ENCODE results near the gene TSC22D2.
"Not testable (repeated sequence)": the region's sequence is repeated elsewhere in the genome, so short reads cannot be mapped to it uniquely, and the experiment has no call there.

TSC22D2 gene

DNA sequence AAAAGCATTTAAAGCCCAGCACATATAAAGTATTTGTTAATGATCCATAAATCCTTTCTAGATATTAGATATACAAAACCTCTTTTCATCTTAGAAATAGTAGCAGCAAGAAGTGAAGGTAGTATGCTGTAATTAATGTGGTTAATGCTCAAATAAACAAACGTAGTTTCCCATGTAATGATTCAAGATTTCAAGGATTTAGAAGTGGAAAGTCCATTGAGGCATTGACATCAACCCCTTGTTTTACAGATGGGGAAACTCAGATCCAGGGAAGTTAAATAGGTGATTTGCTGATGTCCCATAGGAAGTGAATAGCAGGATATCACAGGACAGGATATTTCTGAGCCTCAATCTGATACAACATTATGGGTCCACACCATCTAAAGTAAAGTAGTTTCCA, 47.2 kb downstream of the TSC22D2 start:
- no peaks in the 10 kb centered on the region for H3K9me3 ChIP-seq (ENCODE audit: control insufficient read depth, insufficient read depth, low read length)
- no peak overlapping the region for H3K9ac ChIP-seq (ENCODE audit: low read depth, low read length)
- peaks cover 8% of the 10 kb centered on the region; the same call in 1 of the 2 replicates for H3K36me3 ChIP-seq (ENCODE audit: insufficient read depth, low read length)
- no peaks in the 10 kb centered on the region for H3K4me1 ChIP-seq (ENCODE audit: insufficient read depth, low read length)

DNA sequence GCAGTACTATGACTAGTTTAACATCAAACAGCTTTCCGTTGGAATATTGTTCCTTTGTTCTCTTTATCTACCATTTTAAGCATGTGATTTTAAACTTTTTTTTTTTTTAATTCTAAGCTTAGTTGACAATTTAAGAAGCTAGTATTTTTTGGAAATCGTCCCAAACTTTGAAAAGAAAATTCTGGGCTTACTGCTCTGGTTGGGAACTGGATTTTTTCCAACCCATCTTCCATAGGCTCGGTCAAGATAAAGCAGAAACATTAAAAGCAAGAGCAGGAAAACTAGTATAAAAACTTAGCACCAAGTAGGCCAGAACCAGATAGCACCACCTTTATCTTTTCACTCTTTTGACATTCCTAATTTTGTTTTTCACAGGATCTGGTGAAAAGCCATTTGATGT, 49.9 kb downstream of the TSC22D2 start:
- Histone ChIP-seq H3K9me3 (ENCODE audit: control insufficient read depth, insufficient read depth, low read length) (no peaks in the 10 kb centered on the region), H3K4me1 (ENCODE audit: insufficient read depth, low read length) (no peaks in the 10 kb centered on the region), H3K36me3 (ENCODE audit: insufficient read depth, low read length) (peaks cover 8% of the 10 kb centered on the region; the same call in 1 of the 2 replicates), H3K9ac (ENCODE audit: low read depth, low read length) (no peak overlapping the region)

DNA sequence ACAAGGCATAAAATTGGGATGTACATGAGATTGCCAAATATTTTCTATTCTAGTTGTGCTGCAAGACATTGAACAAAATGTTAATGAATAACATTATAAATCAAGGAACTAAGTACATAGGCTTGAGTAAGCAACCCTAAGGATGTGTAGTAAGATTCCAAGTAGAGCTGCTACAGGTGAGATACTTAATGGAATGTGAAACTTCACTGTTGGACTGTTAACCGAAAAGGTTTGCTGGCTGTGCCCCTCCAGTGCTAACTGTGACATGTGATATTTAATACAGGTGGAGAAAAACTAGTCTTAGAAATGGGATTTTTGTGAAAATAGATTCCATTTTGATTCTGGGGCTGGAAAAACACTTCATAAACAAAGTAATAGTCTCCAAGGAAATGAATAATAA, 52.4 kb downstream of the TSC22D2 start:
- Histone ChIP-seq H3K4me1 (ENCODE audit: insufficient read depth, low read length) (no peaks in the 10 kb centered on the region), H3K9me3 (ENCODE audit: control insufficient read depth, insufficient read depth, low read length) (no peaks in the 10 kb centered on the region), H3K9ac (ENCODE audit: low read depth, low read length) (no peak overlapping the region), H3K36me3 (ENCODE audit: insufficient read depth, low read length) (peaks cover 8% of the 10 kb centered on the region; the same call in 1 of the 2 replicates)

DNA sequence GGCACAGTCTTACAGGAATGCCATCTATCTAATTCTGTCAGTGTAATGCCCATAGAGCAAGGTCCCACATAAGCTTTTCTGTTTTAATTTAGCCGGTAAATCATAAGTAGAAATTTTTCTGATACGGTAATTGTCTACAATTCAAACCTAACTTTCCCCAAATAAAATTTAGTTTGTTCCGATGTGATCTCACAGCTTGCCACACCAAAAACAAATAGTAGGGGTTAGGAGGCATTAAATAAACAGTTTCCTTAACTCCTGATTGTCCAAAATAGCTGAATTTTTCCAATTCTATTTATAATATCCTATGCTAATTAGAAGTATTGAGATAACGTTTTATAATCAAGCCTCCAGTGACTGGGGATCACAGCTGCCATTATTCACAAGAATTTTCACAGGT, 53.3 kb downstream of the TSC22D2 start:
- Histone ChIP-seq H3K4me1 (ENCODE audit: insufficient read depth, low read length) (no peaks in the 10 kb centered on the region), H3K9me3 (ENCODE audit: control insufficient read depth, insufficient read depth, low read length) (no peaks in the 10 kb centered on the region), H3K36me3 (ENCODE audit: insufficient read depth, low read length) (peaks cover 8% of the 10 kb centered on the region; the same call in 1 of the 2 replicates), H3K9ac (ENCODE audit: low read depth, low read length) (no peak overlapping the region)

DNA sequence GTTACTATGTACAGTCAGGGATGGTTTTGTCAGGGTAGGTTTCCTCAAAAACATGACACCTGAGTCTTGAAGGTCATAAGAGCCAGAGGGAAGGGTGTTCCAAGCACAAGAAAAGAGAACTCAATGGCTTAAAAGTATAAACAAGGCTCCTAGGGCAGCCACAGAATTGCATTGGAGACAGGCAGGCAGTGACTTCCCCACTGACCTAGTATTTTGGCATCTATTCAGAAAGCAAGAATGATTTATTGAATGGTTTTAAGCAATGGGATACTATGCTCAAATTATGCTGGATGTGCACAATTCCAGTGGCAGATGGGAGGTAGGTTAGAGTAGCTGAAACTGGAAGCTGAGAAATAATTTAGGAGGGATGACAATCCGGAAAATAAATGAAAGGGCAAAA, 54.0 kb downstream of the TSC22D2 start:
- Histone ChIP-seq H3K9ac (ENCODE audit: low read depth, low read length) (no peak overlapping the region), H3K36me3 (ENCODE audit: insufficient read depth, low read length) (peaks cover 8% of the 10 kb centered on the region; the same call in 1 of the 2 replicates), H3K9me3 (ENCODE audit: control insufficient read depth, insufficient read depth, low read length) (no peaks in the 10 kb centered on the region), H3K4me1 (ENCODE audit: insufficient read depth, low read length) (no peaks in the 10 kb centered on the region)

DNA sequence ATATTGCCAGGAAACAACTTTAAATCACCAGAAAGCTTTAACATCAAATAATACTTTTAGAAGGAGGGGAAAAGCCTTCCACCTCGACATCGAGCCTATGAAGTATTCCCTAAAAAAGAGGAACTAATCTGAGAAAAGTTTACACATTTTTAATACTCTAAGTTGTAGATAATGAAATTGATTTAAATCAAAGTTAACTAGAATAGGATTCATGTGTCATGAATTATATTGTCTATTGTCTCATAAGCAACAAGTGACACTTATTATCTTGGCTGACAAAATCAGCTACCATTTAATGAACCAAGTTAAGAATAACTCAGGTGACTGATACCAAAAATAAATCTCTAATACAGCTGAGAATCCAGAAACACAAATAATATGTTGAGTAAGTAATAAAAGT, 56.6 kb downstream of the TSC22D2 start:
- H3K9me3 ChIP-seq (ENCODE audit: control insufficient read depth, insufficient read depth, low read length): no peaks in the 10 kb centered on the region
- peaks cover 11% of the 10 kb centered on the region; the same call in 1 of the 2 replicates for H3K4me1 ChIP-seq (ENCODE audit: insufficient read depth, low read length)
- no peaks in the 10 kb centered on the region; the same call in 1 of the 2 replicates for H3K36me3 ChIP-seq (ENCODE audit: insufficient read depth, low read length)

DNA sequence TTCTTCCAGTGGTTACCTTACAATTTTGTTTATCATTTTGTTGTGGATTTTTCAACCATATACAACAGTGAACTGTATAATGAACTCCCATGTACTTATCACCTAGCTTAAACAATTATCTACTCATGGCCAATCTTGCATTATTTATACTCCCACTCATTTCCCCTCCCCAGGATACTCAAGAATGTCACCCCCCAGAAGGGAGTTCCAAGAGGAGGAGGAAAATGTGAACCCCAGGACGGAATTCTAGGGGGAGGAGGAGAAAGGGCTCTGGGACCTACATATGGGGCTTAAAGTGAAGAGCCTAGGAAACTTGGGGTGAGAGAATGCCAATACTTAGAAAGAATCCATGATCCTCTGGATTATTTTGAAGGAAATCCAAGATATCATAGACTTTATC, 59.3 kb downstream of the TSC22D2 start:
- H3K9me3 ChIP-seq (ENCODE audit: control insufficient read depth, insufficient read depth, low read length): no peaks in the 10 kb centered on the region
- H3K36me3 ChIP-seq (ENCODE audit: insufficient read depth, low read length): no peaks in the 10 kb centered on the region; the same call in 1 of the 2 replicates
- no peak overlapping the region for H3K9ac ChIP-seq (ENCODE audit: low read depth, low read length)
- peaks cover 11% of the 10 kb centered on the region for H3K4me1 ChIP-seq (ENCODE audit: insufficient read depth, low read length)

More for the DNA sequence above, 56.6 kb downstream of the TSC22D2 start:
- H3K9ac ChIP-seq (ENCODE audit: low read depth, low read length): no peak overlapping the region

DNA sequence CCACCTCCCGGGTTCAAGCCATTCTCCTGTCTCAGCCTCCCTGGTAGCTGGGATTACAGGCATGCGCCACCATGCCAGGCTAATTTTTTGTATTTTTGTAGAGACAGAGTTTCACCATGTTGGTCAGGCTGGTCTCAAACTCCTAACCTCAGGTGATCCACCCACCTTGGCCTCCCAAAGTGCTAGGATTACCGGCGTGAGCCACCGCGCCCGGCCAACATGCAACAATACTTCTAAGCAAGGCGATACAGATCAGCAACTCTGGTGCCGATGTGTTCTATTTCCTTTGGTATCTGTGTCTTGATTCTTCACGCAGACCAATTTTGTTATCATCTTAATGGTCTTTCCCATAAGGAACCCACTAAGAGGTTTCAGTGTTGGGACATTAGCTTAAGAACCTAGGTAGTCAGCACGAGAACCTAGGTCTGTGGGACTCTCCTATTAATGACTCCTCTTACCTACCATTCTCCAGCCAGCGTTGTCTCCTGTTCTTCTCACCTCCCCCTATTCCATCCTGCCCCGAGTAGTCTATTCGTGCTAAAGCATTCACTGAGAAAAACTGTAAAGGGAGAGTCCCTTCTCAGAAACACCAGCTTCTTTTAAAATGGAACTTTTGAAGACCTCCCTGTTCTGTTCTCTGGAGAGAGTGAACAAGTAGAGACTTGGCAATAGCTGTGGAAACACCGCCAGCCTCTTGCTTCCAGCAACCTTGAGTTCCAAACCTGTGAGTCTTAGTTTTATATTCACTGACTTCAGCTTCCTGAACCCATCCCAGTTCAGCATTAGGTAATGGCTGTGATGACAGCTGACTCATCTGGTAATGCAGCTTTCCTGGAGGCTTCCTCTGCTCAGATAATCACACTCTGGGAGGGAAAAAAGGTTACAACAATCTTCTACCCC, 61.2 kb downstream of the TSC22D2 start:
- Histone ChIP-seq H3K9me3 (ENCODE audit: control insufficient read depth, insufficient read depth, low read length) (no peaks in the 10 kb centered on the region), H3K9ac (ENCODE audit: low read depth, low read length) (no peak overlapping the region)

DNA sequence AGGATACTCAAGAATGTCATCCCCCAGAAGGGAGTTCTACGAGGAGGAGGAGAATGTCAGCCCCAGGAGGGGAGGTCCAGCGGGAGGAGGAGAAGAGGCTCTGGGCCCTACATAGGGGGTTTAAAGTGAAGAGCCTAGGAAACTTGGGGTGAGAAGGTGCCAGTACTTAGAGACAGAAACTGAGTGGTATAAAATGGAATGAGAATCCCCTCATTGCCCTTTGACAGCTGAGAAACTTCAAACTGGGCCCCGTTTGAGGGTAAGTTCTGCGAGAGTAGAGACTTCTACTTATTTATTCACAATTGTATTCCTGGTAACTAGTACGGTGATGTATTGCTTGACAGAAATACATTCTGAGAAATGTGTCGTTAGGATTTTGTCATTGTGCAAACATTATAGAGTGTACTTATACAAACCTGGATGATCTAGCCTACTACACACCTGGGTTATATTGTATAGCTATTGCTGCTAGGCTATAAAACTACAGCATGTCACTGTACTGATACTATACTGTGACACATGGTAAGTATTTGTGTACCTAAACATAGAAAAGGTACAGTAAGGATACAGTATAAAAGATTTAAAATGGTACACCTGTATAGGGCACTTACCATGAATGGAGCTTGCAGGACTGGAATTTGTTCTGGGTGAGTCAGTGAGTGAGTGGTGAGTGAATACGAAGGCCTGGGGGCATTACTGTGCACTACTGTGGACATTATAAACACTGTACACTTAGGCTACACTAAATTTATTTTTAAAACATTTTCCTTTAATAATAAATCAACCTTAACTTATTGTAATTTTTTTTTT, 62.0 kb downstream of the TSC22D2 start:
- Histone ChIP-seq H3K36me3 (ENCODE audit: insufficient read depth, low read length) (no peaks in the 10 kb centered on the region; the same call in 1 of the 2 replicates), H3K4me1 (ENCODE audit: insufficient read depth, low read length) (peaks cover 11% of the 10 kb centered on the region), H3K9me3 (ENCODE audit: control insufficient read depth, insufficient read depth, low read length) (no peaks in the 10 kb centered on the region), H3K9ac (ENCODE audit: low read depth, low read length) (no peak overlapping the region)

More for the DNA sequence above, 61.2 kb downstream of the TSC22D2 start:
- no peaks in the 10 kb centered on the region; the same call in 1 of the 2 replicates for H3K36me3 ChIP-seq (ENCODE audit: insufficient read depth, low read length)
- peaks cover 11% of the 10 kb centered on the region for H3K4me1 ChIP-seq (ENCODE audit: insufficient read depth, low read length)

DNA sequence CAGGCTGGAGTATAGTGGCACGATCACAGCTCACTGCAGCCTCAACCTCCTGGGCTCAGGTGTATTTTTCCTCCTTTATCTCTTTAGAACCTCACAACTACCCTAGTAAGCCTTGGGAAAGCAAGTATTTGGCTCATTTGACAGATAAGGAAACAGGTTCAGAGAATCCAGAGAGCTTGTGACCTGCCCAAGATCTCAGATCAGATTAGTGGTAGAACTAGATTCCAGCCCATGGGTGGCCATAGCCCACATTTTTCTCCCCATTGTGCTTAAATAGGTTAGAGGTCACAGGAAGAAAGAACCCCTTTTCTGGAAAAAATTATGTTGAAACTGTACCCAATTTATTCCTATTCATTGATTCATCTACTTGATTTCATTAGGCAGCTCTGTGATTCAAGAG, 64.3 kb downstream of the TSC22D2 start:
- no peak overlapping the region for H3K9ac ChIP-seq (ENCODE audit: low read depth, low read length)
- no peaks in the 10 kb centered on the region for H3K9me3 ChIP-seq (ENCODE audit: control insufficient read depth, insufficient read depth, low read length)
- no peaks in the 10 kb centered on the region for H3K36me3 ChIP-seq (ENCODE audit: insufficient read depth, low read length)
- H3K4me1 ChIP-seq (ENCODE audit: insufficient read depth, low read length): peaks cover 11% of the 10 kb centered on the region

DNA sequence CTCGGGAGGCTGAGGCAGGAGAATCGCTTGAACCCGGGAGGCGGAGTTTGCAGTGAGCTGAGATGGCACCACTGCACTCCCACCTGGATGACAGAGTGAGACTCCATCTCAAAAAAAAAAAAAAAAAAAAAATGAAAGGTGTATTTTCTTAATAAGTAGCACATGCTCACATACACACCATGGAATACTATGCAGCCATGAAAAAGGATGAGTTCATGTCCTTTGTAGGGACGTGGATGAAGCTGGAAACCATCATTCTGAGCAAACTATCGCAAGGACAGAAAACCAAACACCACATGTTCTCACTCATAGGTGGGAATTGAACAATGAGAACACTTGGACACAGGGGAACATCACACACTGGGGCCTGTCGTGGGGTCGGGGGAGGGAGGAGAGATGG, 65.1 kb downstream of the TSC22D2 start:
- H3K36me3 ChIP-seq (ENCODE audit: insufficient read depth, low read length); H3K9ac ChIP-seq (ENCODE audit: low read depth, low read length); H3K9me3 ChIP-seq (ENCODE audit: control insufficient read depth, insufficient read depth, low read length): not testable (repeated sequence)
- peaks cover 11% of the 10 kb centered on the region for H3K4me1 ChIP-seq (ENCODE audit: insufficient read depth, low read length)

DNA sequence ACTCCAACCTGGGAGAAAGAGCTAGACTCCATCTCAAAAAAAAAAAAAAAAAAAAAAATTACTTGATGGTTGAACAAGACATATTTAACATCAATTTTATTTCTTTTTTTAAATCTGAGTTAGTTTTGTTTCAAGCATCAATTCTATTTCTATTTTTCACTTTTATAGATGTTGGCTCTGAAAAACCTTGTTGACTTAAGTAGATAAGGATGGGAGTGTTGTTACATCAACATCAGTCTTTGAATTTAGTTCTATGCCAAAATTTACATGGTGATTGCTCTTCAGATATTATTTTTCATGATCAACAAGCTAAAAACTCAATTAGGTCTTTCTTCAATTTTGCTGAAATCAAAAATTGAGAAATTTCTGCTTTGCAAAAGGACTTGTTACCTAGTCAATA, 71.3 kb downstream of the TSC22D2 start:
- Histone ChIP-seq H3K9ac (ENCODE audit: low read depth, low read length) (no peak overlapping the region), H3K9me3 (ENCODE audit: control insufficient read depth, insufficient read depth, low read length) (no peaks in the 10 kb centered on the region), H3K4me1 (ENCODE audit: insufficient read depth, low read length) (peaks cover 5% of the 10 kb centered on the region; the same call in 1 of the 2 replicates), H3K36me3 (ENCODE audit: insufficient read depth, low read length) (no peaks in the 10 kb centered on the region)

DNA sequence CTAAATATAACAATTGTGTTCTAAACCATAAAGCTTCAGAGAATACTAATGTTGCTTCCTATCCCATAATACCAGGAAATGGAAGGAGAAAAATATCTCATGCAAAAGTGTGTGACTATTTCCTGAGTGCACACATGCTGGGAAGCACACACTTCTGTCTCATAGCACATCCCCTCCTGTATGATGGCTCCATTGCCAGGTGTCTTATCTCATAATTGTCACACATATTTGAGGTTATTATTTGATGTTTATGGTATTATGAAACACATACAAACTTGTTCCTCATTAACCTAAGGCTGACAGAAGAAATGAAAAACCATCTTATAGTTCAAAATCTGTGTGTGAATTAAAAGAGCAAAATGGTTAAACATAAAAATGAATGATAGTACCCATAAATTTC, 72.8 kb downstream of the TSC22D2 start:
- Histone ChIP-seq H3K9ac (ENCODE audit: low read depth, low read length) (no peak overlapping the region), H3K9me3 (ENCODE audit: control insufficient read depth, insufficient read depth, low read length) (no peaks in the 10 kb centered on the region), H3K4me1 (ENCODE audit: insufficient read depth, low read length) (peaks cover 5% of the 10 kb centered on the region; the same call in 1 of the 2 replicates), H3K36me3 (ENCODE audit: insufficient read depth, low read length) (no peaks in the 10 kb centered on the region)

DNA sequence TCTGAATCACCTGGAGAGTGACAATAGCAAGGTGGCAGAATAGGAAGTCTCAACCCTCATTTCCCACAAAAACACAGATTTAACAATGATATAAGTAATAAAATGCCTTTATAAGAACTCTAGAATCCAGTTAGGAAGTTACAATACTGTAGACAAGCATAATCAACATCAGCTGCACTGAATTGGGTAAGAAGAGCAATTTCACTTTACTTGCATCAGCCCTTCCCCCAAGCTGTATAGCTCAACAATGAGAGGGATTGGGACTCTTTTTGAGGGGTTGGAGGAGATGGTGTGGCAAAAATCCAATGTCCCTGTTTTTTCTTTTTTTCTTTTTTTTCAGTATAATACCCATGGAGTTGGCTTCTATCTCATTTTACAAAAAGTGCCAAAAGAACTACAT, 75.1 kb downstream of the TSC22D2 start:
- Histone ChIP-seq H3K36me3 (ENCODE audit: insufficient read depth, low read length) (no peaks in the 10 kb centered on the region), H3K9ac (ENCODE audit: low read depth, low read length) (no peak overlapping the region), H3K4me1 (ENCODE audit: insufficient read depth, low read length) (peaks cover 5% of the 10 kb centered on the region; the same call in 1 of the 2 replicates), H3K9me3 (ENCODE audit: control insufficient read depth, insufficient read depth, low read length) (no peaks in the 10 kb centered on the region; the same call in 1 of the 2 replicates)
